K562 (cell line): ENCODE measurements around the gene DHDH. TPM values are rescaled to one million over a fixed set of nuclear protein-coding genes. Genes with fewer than 3 reads are reported as not detected.

Source experiments
- BRD4 ChIP-seq: fragments of 200-600 bp; sonication (generic); IDR thresholded peaks from 2 replicates; pipeline ENCODE4 v1.6.1; 2017; ENCODE audit warnings: inconsistent platforms
- CEBPZ ChIP-seq: fragments of 150-350 bp; IDR thresholded peaks from 2 replicates; pipeline ENCODE4 v1.6.1; 2014; ENCODE audit warnings: low read depth, mild to moderate bottlenecking, low read length, borderline replicate concordance
- CHCHD3 ChIP-seq: fragments of 250-450 bp; sonication (Bioruptor Pico); IDR thresholded peaks from 2 replicates; pipeline ENCODE4 v2.1.2; 2022; ENCODE audit warnings: mild to moderate bottlenecking
- HDAC1 ChIP-seq, 2 experiments: fragments of 450-650 bp; IDR thresholded peaks; 2 replicates each; pipeline ENCODE4 v1.6.1; 2016 to 2017; ENCODE audit warnings: inconsistent platforms in 1 of 2, mild to moderate bottlenecking in 1 of 2, moderate library complexity in 1 of 2
- KDM2B ChIP-seq: fragments of 250-450 bp; sonication (Bioruptor Pico); IDR thresholded peaks from 2 replicates; pipeline ENCODE4 v1.8.0; 2021; ENCODE audit warnings: mild to moderate bottlenecking, moderate library complexity
- PHF20 ChIP-seq: fragments of 450-650 bp; IDR thresholded peaks from 2 replicates; pipeline ENCODE4 v1.6.1; 2018; ENCODE audit not compliant: partially characterized antibody
- PREB ChIP-seq: sonication (generic); formaldehyde crosslinking; IDR thresholded peaks from 2 replicates; pipeline ENCODE4 v1.8.1; 2023; ENCODE audit warnings: mild to moderate bottlenecking, missing genetic modification reagents
- UBTF ChIP-seq, 2 experiments: IDR thresholded peaks; 2 replicates each; pipeline ENCODE4 v1.6.1; 2012; ENCODE audit warnings: improper control_type of control experiment in 2 of 2, low read depth in 2 of 2, low read length in 2 of 2, borderline replicate concordance in 1 of 2
- polyA plus RNA-seq, 8 experiments: library from polyadenylated mRNA; depleted of rRNA in 4 of 8; stranded (reverse) in 5 of 8; unstranded in 3 of 8; fragments of >200 nt; fragmentation: Nextera tagmentation in 2 of 8; fragmentation: Illumina TruSeq in 1 of 8; extraction: Ambion mirVana in 2 of 8; extraction: Trizol in 1 of 8; gene quantifications; 2 replicates each; pipeline versions ENCODE4 v1.2.1 to v1.2.3, GENCODE V29; 2011 to 2014; ENCODE audit warnings: inconsistent platforms in 1 of 8, missing spikeins in 1 of 8
- total RNA-seq, 7 experiments: library from RNA; depleted of rRNA in 6 of 7; stranded (reverse); fragments of >200 nt in 6 of 7; fragmentation: Illumina TruSeq in 2 of 7; extraction: Trizol in 2 of 7; gene quantifications; 2 replicates each; pipeline versions ENCODE4 v1.2.1 to v1.2.3, GENCODE V29; 2011 to 2021; ENCODE audit warnings: low replicate concordance in 1 of 7

Gene DHDH
- total and polyA plus RNA-seq, 9 of the 15 experiments (the other 6 are each of a cell fraction or from before 2014, with no cell fraction given): 0.37 to 1.9 (median 0.87) TPM

GRCh38 chr19:48975947-48976847 is 42.7 kb downstream of the DHDH start (continued):
- no peak for TF ChIP-seq UBTF (IDR thresholded peaks at IDR 0.05; ENCODE audit: borderline replicate concordance in 1 of 2, low read depth in 2 of 2, low read length in 2 of 2)
- TF ChIP-seq BRD4: no peak
- no peak for TF ChIP-seq PHF20
- no peak for TF ChIP-seq CHCHD3 (CRISPR knock-in tag)
- TF ChIP-seq KDM2B: no peak
- TF ChIP-seq PREB (CRISPR knock-in tag): no peak
- TF ChIP-seq HDAC1 (IDR thresholded peaks at IDR 0.05): no peak
- TF ChIP-seq CEBPZ: no peak
